Measurements from ENCODE around the gene RRAGD. TPM values are rescaled to one million over a fixed set of nuclear protein-coding genes. Genes with fewer than 3 reads are reported as not detected.

RRAGD gene
- total RNA-seq, 1 donor from 2014 or later = 8.0 TPM

DNA sequence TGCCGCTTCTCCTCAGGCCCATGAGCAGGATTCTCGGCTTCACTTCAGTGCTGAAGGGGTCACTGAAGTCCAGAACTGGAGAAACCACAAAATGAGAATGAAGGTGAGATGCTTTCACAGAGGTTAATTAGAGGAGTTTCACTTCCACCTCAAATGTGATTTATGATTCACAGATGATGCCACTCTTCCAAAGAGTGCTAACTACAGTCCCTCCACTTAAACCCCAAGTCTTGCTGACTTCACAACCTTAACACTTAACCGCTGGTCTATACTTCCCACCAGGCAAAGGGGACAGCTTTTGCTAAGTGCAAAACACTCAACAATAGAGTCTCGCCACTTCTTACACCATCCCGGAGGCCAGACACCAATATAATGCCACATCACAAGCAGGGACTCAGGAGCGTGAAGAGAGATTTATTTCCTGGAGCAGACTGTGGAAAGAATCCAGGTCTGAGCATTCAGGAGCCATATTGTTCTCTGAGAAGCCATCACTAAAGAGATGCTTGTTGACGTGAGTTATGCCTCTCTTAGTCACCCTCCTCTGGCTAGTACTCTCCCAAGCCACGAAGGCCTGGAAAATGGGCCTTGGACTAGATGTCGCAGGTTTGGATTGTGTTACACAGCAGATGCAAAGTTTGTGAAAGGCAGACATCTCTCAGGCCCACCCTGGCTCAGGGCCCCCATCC is 24.4 kb downstream of the RRAGD start:
- TF ChIP-seq, protein P1, sequence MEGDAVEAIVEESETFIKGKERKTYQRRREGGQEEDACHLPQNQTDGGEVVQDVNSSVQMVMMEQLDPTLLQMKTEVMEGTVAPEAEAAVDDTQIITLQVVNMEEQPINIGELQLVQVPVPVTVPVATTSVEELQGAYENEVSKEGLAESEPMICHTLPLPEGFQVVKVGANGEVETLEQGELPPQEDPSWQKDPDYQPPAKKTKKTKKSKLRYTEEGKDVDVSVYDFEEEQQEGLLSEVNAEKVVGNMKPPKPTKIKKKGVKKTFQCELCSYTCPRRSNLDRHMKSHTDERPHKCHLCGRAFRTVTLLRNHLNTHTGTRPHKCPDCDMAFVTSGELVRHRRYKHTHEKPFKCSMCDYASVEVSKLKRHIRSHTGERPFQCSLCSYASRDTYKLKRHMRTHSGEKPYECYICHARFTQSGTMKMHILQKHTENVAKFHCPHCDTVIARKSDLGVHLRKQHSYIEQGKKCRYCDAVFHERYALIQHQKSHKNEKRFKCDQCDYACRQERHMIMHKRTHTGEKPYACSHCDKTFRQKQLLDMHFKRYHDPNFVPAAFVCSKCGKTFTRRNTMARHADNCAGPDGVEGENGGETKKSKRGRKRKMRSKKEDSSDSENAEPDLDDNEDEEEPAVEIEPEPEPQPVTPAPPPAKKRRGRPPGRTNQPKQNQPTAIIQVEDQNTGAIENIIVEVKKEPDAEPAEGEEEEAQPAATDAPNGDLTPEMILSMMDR (IDR thresholded peaks at IDR 0.05; ENCODE audit: unreplicated experiment) = no peak
- no peak overlapping the region for H3K4me3 Mint-ChIP-seq (ENCODE audit: low read depth)
- no peak overlapping the region for H3K27ac Mint-ChIP-seq
- DNase-seq (ENCODE audit: low spot score, unreplicated experiment) = no peak
- peaks cover 3% of the 10 kb centered on the region for H3K9me3 Mint-ChIP-seq (ENCODE audit: low read depth)
- H3K36me3 Mint-ChIP-seq (ENCODE audit: insufficient read depth) = no peaks in the 10 kb centered on the region
- H3K4me1 Mint-ChIP-seq (ENCODE audit: low read depth) = no peaks in the 10 kb centered on the region
- H3K27me3 Mint-ChIP-seq = no peaks in the 10 kb centered on the region

GRCh38 chr6:89386917-89387491 is 25.1 kb downstream of the RRAGD start:
- TF ChIP-seq, protein P1 (IDR thresholded peaks at IDR 0.05; ENCODE audit: unreplicated experiment) = no peak
- H3K9me3 Mint-ChIP-seq (ENCODE audit: low read depth) = peaks cover 3% of the 10 kb centered on the region
- H3K4me1 Mint-ChIP-seq (ENCODE audit: low read depth) = no peaks in the 10 kb centered on the region
- H3K27ac Mint-ChIP-seq = no peak overlapping the region
- no peaks in the 10 kb centered on the region for H3K27me3 Mint-ChIP-seq
- no peak for DNase-seq (ENCODE audit: low spot score, unreplicated experiment)
- no peaks in the 10 kb centered on the region for H3K36me3 Mint-ChIP-seq (ENCODE audit: insufficient read depth)
- H3K4me3 Mint-ChIP-seq (ENCODE audit: low read depth) = no peak overlapping the region

- Mint-ChIP-seq H3K36me3 (ENCODE audit: insufficient read depth) (no peaks in the 10 kb centered on the region), H3K27me3 (no peaks in the 10 kb centered on the region), H3K4me1 (ENCODE audit: low read depth) (no peaks in the 10 kb centered on the region), H3K9me3 (ENCODE audit: low read depth) (no peaks in the 10 kb centered on the region), H3K27ac (no peak overlapping the region), H3K4me3 (ENCODE audit: low read depth) (no peak overlapping the region)
- no peak for DNase-seq (ENCODE audit: low spot score, unreplicated experiment)
- TF ChIP-seq, protein P1 (IDR thresholded peaks at IDR 0.05; ENCODE audit: unreplicated experiment) = no peak
Observed at GRCh38 chr6:89385846-89386245, 26.2 kb downstream of the RRAGD start.

- TF ChIP-seq, protein P1 (IDR thresholded peaks at IDR 0.05; ENCODE audit: unreplicated experiment) = no peak
- Mint-ChIP-seq H3K9me3 (ENCODE audit: low read depth) (no peaks in the 10 kb centered on the region), H3K4me1 (ENCODE audit: low read depth) (no peaks in the 10 kb centered on the region), H3K4me3 (ENCODE audit: low read depth) (no peak overlapping the region), H3K27me3 (no peaks in the 10 kb centered on the region), H3K36me3 (ENCODE audit: insufficient read depth) (no peaks in the 10 kb centered on the region), H3K27ac (no peak overlapping the region)
- DNase-seq (ENCODE audit: low spot score, unreplicated experiment) = no peak
Observed at GRCh38 chr6:89385156-89385667, 26.9 kb downstream of the RRAGD start.

- Mint-ChIP-seq H3K27ac (no peak overlapping the region), H3K4me3 (ENCODE audit: low read depth) (no peak overlapping the region), H3K4me1 (ENCODE audit: low read depth) (no peaks in the 10 kb centered on the region), H3K36me3 (ENCODE audit: insufficient read depth) (no peaks in the 10 kb centered on the region), H3K9me3 (ENCODE audit: low read depth) (no peaks in the 10 kb centered on the region), H3K27me3 (no peaks in the 10 kb centered on the region)
- TF ChIP-seq, protein P1 (IDR thresholded peaks at IDR 0.05; ENCODE audit: unreplicated experiment) = no peak
- no peak for DNase-seq (ENCODE audit: low spot score, unreplicated experiment)
Observed at GRCh38 chr6:89381031-89381430, 31.0 kb downstream of the RRAGD start.

All from progenitor cell of endocrine pancreas (in vitro differentiated cells).